ENCODE measurements around the gene TRABD2B. TPM values are rescaled to one million over a fixed set of nuclear protein-coding genes. Genes with fewer than 3 reads are reported as not detected.

The TRABD2B gene
- total and polyA plus RNA-seq, 2 donors from 2014 or later: 19.8 to 62.0 TPM

DNA sequence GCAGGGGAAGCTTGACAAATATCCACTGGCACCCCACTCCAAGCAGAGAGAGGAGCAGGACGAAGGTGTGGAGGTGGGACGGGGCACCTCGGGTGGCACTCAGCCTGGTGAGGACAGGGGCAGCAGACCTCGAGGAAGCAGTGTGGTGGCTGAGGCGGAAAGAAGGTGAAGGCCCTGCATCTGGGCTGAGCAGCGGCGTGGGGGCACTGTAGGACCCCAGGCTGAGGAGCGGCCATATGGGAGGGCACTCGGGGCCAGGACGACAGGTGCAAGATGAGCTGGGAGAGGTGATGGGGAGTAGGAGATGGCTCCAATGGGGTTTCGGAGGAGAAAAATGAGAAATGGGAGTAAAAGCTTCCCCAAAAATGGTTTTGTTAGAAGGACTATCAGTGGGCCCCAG is 224.9 kb downstream of the TRABD2B start:
- FAIRE-seq (no peak), DNase-seq (no peak)
- H3K9ac ChIP-seq (ENCODE audit: low read length in 3 of 3): no peak overlapping the region
- H3K4me3 ChIP-seq (ENCODE audit: low read length in 3 of 3): no peak overlapping the region
- TF ChIP-seq, protein P1, sequence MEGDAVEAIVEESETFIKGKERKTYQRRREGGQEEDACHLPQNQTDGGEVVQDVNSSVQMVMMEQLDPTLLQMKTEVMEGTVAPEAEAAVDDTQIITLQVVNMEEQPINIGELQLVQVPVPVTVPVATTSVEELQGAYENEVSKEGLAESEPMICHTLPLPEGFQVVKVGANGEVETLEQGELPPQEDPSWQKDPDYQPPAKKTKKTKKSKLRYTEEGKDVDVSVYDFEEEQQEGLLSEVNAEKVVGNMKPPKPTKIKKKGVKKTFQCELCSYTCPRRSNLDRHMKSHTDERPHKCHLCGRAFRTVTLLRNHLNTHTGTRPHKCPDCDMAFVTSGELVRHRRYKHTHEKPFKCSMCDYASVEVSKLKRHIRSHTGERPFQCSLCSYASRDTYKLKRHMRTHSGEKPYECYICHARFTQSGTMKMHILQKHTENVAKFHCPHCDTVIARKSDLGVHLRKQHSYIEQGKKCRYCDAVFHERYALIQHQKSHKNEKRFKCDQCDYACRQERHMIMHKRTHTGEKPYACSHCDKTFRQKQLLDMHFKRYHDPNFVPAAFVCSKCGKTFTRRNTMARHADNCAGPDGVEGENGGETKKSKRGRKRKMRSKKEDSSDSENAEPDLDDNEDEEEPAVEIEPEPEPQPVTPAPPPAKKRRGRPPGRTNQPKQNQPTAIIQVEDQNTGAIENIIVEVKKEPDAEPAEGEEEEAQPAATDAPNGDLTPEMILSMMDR (IDR thresholded peaks at IDR 0.05; ENCODE audit: borderline replicate concordance, extremely low read depth, insufficient read depth): no peak
- peaks cover 0 to 32% (median 12%) of the 10 kb centered on the region in 3 donors for H3K36me3 ChIP-seq (ENCODE audit: control insufficient read depth in 2 of 3, insufficient read depth in 3 of 3, low read length in 3 of 3)
- no peaks in the 10 kb centered on the region for H3K9me3 ChIP-seq (ENCODE audit: control insufficient read depth in 2 of 3, insufficient read depth in 1 of 3, low read length in 3 of 3)
- no peak overlapping the region for H3K27ac ChIP-seq (ENCODE audit: low read depth in 2 of 2, low read length in 2 of 2)
- no peaks in the 10 kb centered on the region for H3K27me3 ChIP-seq (ENCODE audit: control insufficient read depth, insufficient read depth, low read length)
- intact Hi-C loops (cut with DNase I): no loop called here
- peaks cover 0 to 4% (median 0%) of the 10 kb centered on the region in 3 donors for H3K4me1 ChIP-seq (ENCODE audit: control insufficient read depth in 2 of 3, insufficient read depth in 2 of 3, low read depth in 1 of 3, low read length in 3 of 3)

DNA sequence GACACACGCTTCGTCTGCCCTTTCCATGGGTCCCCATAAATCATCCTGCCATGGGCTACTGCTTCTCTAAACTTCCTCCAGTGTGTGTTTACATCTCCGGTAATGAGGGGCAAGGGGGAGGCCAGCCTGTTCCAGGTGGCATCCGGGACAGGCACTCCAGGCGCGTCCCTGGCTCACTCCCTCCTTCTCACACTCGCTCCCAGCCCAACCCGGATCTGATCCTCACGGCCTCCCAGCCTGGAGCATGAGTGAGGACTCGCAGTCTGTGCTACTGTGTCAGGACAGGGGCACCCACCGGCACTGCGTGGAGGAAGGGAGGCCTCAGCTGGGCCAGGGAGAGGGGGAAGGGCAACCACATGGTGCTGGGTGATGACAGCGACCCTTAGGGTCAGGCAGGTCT is 225.4 kb downstream of the TRABD2B start:
- Histone ChIP-seq H3K27ac (ENCODE audit: low read depth in 2 of 2, low read length in 2 of 2) (no peak overlapping the region), H3K4me3 (ENCODE audit: low read length in 3 of 3) (no peak overlapping the region), H3K27me3 (ENCODE audit: control insufficient read depth, insufficient read depth, low read length) (no peaks in the 10 kb centered on the region), H3K9ac (ENCODE audit: low read length in 3 of 3) (no peak overlapping the region), H3K9me3 (ENCODE audit: control insufficient read depth in 2 of 3, insufficient read depth in 1 of 3, low read length in 3 of 3) (no peaks in the 10 kb centered on the region), H3K4me1 (ENCODE audit: control insufficient read depth in 2 of 3, insufficient read depth in 2 of 3, low read depth in 1 of 3, low read length in 3 of 3) (peaks cover 0 to 4% (median 0%) of the 10 kb centered on the region in 3 donors), H3K36me3 (ENCODE audit: control insufficient read depth in 2 of 3, insufficient read depth in 3 of 3, low read length in 3 of 3) (peaks cover 0 to 31% (median 12%) of the 10 kb centered on the region in 3 donors)
- FAIRE-seq (no peak), DNase-seq (peak in 4 of 5 donors; percentile 87 to 91 (median 88))
- intact Hi-C loops (cut with DNase I): no loop called here
- TF ChIP-seq, protein P1 (IDR thresholded peaks at IDR 0.05; ENCODE audit: borderline replicate concordance, extremely low read depth, insufficient read depth): no peak

DNA sequence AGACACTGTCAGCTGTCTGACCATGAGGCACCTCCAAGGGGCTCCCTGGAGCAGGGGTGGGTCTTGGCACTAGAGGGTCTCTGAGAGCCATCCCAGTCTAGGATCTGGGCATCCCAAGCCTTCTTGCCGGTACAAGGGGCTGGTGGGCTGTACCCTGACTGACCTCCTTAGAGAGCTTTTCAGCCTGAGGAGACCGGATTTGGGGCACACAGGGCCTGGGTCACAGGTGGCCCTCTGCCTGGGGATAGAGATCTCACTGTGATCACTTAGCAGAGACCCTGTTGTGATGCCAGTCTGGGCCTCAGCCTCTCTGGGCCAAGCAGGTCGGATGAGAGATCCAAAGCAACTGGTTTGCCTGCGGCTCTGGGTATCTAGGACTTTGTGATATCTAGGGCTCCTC is 227.2 kb downstream of the TRABD2B start:
- no peak for FAIRE-seq
- no peaks in the 10 kb centered on the region for H3K9me3 ChIP-seq (ENCODE audit: control insufficient read depth in 2 of 3, insufficient read depth in 1 of 3, low read length in 3 of 3)
- H3K27me3 ChIP-seq (ENCODE audit: control insufficient read depth, insufficient read depth, low read length): no peaks in the 10 kb centered on the region
- peaks cover 0 to 4% (median 0%) of the 10 kb centered on the region in 3 donors for H3K4me1 ChIP-seq (ENCODE audit: control insufficient read depth in 2 of 3, insufficient read depth in 2 of 3, low read depth in 1 of 3, low read length in 3 of 3)
- TF ChIP-seq, protein P1 (IDR thresholded peaks at IDR 0.05; ENCODE audit: borderline replicate concordance, extremely low read depth, insufficient read depth): no peak
- intact Hi-C loops (cut with DNase I): no loop called here
- peaks cover 0 to 21% (median 5%) of the 10 kb centered on the region in 3 donors for H3K36me3 ChIP-seq (ENCODE audit: control insufficient read depth in 2 of 3, insufficient read depth in 3 of 3, low read length in 3 of 3)
- H3K27ac ChIP-seq (ENCODE audit: low read depth in 2 of 2, low read length in 2 of 2): no peak overlapping the region
- DNase-seq: peak in 1 of 5 donors; percentile 36
- H3K4me3 ChIP-seq (ENCODE audit: low read length in 3 of 3): no peak overlapping the region
- H3K9ac ChIP-seq (ENCODE audit: low read length in 3 of 3): no peak overlapping the region

DNA sequence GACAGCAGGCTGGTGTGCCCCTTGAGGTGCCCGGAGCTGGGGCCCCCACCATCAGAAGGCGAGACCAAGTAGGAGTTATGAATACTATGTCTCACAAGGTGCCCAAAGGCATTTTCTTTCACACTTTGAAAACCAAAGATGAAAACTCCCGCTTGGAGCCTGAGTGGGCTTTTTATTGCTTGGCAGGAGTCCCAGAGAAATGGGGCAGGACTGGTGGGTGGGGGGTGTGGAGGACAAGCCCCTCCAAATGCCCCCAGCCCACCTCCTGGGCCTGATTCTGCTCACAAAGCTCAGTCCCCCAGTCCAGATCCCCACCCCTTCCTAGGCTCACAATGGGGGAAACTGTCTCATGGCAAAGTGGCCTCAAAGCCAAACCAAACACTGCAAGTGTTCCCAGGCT is 227.9 kb downstream of the TRABD2B start:
- FAIRE-seq (no peak), DNase-seq (peak in 1 of 5 donors; percentile 32)
- intact Hi-C loops (cut with DNase I): no loop called here
- H3K9me3 ChIP-seq (ENCODE audit: control insufficient read depth in 2 of 3, insufficient read depth in 1 of 3, low read length in 3 of 3): no peaks in the 10 kb centered on the region
- no peak overlapping the region for H3K27ac ChIP-seq (ENCODE audit: low read depth in 2 of 2, low read length in 2 of 2)
- H3K27me3 ChIP-seq (ENCODE audit: control insufficient read depth, insufficient read depth, low read length): no peaks in the 10 kb centered on the region
- H3K9ac ChIP-seq (ENCODE audit: low read length in 3 of 3): no peak overlapping the region
- TF ChIP-seq, protein P1 (IDR thresholded peaks at IDR 0.05; ENCODE audit: borderline replicate concordance, extremely low read depth, insufficient read depth): no peak
- H3K4me1 ChIP-seq (ENCODE audit: control insufficient read depth in 2 of 3, insufficient read depth in 2 of 3, low read depth in 1 of 3, low read length in 3 of 3): peaks cover 0 to 4% (median 0%) of the 10 kb centered on the region in 3 donors
- H3K4me3 ChIP-seq (ENCODE audit: low read length in 3 of 3): no peak overlapping the region
- H3K36me3 ChIP-seq (ENCODE audit: control insufficient read depth in 2 of 3, insufficient read depth in 3 of 3, low read length in 3 of 3): peaks cover 0 to 18% (median 0%) of the 10 kb centered on the region in 3 donors

All from kidney (tissue), 14 donors.